Renal pelvis (tissue), 4 donors: Measurements from ENCODE around the gene DLL4. TPM values are rescaled to one million over a fixed set of nuclear protein-coding genes. Genes with fewer than 3 reads are reported as not detected.

Experiments used
- DNase-seq: peaks from one replicate; pipeline ENCODE4 v3.0.0-alpha.2; 2013
- polyA plus RNA-seq, 3 donors: library from polyadenylated mRNA; unstranded; fragments of 120-200 nt; gene quantifications; one replicate each; pipeline ENCODE4 v1.2.1, GENCODE V29; 2013; ENCODE audit not compliant: insufficient read length in 3 of 3

The DLL4 gene
- polyA plus RNA-seq, 3 donors, result 6.6 to 8.6 (median 7.3) TPM

GRCh38 chr15:40925863-40926658 is 3.1 kb upstream of the DLL4 start:
- DNase-seq, result no peak

DNA sequence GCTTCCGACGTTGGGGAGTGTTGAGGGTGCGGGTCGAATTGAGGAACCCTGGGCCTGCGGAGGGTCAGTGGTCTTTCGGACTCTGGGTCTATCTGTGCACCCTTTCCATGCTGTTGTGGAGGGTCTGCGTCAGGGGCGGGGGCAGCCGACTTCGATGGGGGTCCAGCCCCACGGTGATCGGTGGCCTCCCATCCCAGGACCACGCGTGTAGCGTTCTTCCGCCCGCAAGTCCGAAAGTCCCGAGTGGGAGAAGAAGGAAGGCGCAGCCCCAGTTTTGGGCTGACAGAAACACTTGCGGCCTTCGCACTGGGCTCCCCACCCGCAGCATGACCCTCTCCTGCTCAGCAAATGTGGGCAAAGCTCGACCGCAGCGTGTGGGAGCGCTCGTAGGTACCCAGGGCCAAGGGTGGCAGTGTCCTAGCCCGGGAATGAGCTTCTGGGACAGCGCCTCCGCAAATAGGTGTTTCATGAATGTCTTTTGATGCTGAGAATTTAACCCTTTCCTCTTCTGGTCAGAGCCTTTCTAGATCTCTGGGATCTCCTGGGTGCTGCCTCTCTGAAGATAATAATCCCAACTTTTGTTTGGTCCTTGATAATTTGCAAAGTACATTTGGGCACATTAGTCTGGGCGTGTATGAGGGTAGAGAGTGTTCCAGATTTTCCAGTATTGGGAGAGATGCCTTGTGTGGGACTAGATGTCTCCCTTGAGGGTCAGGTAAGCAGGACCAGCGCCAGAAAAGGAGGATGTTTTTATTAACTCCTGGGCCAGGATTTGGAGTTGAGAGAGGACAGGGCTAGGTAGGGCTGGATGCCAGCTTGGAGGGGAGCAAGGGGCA is 2.3 kb upstream of the DLL4 start:
- DNase-seq, result no peak

DNA sequence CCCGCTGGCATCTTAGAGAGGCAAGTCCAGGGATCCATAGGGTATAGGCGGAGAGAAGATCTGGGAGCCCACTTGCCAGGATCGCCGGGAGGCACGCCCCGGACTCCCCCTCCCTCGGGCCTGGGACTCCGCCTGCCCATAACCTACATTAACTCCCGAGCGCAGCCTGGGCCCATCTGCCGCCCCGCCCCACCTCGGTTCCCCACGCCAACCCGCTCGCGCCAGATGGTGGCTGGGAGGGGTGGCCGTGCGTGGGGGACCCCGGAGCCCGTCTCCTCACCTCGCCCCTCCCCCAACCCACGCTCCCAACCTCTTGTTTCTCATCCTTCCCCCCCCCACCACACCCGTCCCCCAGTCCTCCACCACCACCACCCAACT is 1.7 kb upstream of the DLL4 start:
- no peak for DNase-seq

DNA sequence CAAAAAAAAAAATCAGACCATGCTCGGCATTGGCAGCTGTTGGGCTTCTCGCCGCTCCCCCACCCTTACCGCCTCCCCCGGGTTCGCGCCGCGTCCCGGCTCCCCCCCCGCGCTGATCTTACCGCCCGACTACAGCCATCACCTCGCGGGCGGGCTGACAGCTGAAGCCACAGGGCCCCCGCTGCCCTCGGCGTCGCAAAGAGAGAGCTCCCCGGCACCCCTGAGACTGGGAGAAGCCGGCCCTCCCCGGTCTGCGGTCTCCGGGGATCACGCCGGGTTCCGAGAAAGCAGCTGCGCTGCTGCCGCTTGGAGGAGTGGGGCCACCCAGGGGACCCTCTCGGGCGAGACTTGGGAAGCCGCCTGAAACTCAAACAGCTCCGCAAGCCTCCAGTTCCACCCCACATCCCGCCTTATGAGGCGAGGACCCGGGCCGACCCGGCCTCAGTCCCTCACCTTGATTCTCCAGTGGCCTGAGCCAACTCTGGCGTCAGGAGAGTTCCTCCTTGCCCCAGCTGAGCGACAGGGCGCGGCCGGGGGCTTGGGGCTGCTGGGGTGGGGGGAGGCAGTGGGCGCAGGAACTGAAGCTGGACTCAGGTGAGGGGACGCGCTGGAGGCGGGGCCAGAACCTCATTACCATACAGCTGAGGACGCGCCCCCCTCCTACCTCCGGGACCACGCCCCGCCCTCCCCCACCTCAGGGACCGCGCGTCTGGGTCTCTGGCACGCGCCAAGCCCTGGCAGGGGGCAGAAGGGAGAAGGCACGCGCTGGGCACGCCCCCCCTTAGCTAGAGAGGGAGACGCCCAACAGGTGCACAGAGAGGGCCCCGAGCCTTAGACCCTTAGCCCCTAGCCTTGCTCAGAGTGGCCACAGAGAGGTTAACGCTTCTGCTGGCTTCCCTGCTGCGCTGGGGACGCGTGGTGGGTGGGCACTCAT is 1.0 kb upstream of the DLL4 start:
- no peak for DNase-seq

GRCh38 chr15:40929660-40930429 is 705 bp downstream of the DLL4 start:
- no peak for DNase-seq

DNA sequence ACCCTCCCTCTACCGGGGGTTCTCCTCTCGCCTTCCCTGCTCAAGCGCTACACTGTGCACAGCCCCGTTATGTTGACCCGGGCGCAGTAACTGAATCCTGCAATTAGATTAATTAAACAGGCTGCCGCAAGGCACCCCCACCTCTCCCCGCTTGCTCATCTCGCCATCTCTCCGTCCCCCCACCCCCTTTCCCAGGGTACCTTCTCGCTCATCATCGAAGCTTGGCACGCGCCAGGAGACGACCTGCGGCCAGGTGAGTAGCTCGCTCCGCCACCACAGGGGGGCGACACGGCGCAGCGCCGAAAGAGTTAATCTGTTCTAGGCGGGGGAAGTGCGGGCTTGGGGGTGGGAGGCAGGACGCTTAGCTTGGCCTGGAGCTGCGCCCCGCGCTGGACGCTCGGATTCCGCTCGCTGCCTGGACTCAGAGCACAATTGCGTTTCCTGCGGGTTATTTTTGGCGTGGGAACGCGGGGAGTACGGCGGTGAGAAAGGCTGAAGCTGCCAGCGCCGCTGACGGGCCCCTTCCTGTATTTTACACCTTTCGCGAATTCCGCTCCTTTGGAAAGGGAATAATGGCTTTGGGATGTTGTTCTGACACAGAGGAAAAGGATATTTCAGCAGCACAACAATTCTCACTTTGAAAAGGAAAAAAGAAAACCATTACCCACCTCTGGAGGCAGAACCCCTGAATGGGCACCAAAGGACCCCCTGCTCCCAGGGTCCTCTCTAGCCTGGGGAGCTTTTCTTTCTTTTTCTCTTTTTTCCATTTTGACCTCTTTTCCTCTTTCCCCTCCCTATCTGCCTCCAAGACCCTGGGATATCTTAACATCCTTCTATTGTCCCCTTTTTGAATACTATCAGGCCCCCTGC is 1.5 kb downstream of the DLL4 start:
- no peak for DNase-seq

GRCh38 chr15:40931300-40932142 is 2.4 kb downstream of the DLL4 start:
- DNase-seq, result no peak

- no peak for DNase-seq
These were observed 3.0 kb downstream of the DLL4 start for GRCh38 chr15:40932156-40932555.

- DNase-seq, result no peak
These were observed 3.7 kb downstream of the DLL4 start for GRCh38 chr15:40932649-40933516.

GRCh38 chr15:40933517-40933902 is 4.4 kb downstream of the DLL4 start:
- DNase-seq, result no peak

- no peak for DNase-seq
These were observed 5.3 kb downstream of the DLL4 start for GRCh38 chr15:40934457-40934856.

DNA sequence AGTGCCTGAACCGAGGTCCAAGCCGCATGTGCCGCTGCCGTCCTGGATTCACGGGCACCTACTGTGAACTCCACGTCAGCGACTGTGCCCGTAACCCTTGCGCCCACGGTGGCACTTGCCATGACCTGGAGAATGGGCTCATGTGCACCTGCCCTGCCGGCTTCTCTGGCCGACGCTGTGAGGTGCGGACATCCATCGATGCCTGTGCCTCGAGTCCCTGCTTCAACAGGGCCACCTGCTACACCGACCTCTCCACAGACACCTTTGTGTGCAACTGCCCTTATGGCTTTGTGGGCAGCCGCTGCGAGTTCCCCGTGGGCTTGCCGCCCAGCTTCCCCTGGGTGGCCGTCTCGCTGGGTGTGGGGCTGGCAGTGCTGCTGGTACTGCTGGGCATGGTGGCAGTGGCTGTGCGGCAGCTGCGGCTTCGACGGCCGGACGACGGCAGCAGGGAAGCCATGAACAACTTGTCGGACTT is 7.1 kb downstream of the DLL4 start:
- DNase-seq, result no peak

- DNase-seq, result no peak
These were observed 7.8 kb downstream of the DLL4 start for GRCh38 chr15:40936709-40937666.

- no peak for DNase-seq
These were observed 8.8 kb downstream of the DLL4 start for GRCh38 chr15:40937762-40938535.

DNA sequence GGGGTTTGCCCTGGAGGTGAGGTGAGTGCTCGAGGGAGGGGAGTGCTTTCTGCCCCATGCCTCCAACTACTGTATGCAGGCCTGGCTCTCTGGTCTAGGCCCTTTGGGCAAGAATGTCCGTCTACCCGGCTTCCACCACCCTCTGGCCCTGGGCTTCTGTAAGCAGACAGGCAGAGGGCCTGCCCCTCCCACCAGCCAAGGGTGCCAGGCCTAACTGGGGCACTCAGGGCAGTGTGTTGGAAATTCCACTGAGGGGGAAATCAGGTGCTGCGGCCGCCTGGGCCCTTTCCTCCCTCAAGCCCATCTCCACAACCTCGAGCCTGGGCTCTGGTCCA is 9.4 kb downstream of the DLL4 start:
- DNase-seq, result no peak

GRCh38 chr15:40940296-40940801 is 11.2 kb downstream of the DLL4 start:
- DNase-seq, result no peak
